ENCODE measurements around the gene KIDINS220. TPM values are rescaled to one million over a fixed set of nuclear protein-coding genes. Genes with fewer than 3 reads are reported as not detected.

KIDINS220 gene
- total RNA-seq, 1 donor from 2014 or later, result 96.7 TPM

GRCh38 chr2:8679567-8679826 lies 157.9 kb downstream of the KIDINS220 start:
- peaks cover 29% of the 10 kb centered on the region for H3K4me1 Mint-ChIP-seq (ENCODE audit: low read depth)
- H3K27ac Mint-ChIP-seq, result peak overlapping the region; percentile 97
- H3K9me3 Mint-ChIP-seq (ENCODE audit: low read depth), result peaks cover 2% of the 10 kb centered on the region
- TF ChIP-seq, protein P1, sequence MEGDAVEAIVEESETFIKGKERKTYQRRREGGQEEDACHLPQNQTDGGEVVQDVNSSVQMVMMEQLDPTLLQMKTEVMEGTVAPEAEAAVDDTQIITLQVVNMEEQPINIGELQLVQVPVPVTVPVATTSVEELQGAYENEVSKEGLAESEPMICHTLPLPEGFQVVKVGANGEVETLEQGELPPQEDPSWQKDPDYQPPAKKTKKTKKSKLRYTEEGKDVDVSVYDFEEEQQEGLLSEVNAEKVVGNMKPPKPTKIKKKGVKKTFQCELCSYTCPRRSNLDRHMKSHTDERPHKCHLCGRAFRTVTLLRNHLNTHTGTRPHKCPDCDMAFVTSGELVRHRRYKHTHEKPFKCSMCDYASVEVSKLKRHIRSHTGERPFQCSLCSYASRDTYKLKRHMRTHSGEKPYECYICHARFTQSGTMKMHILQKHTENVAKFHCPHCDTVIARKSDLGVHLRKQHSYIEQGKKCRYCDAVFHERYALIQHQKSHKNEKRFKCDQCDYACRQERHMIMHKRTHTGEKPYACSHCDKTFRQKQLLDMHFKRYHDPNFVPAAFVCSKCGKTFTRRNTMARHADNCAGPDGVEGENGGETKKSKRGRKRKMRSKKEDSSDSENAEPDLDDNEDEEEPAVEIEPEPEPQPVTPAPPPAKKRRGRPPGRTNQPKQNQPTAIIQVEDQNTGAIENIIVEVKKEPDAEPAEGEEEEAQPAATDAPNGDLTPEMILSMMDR (IDR thresholded peaks at IDR 0.05; ENCODE audit: unreplicated experiment), result no peak
- peaks cover 20% of the 10 kb centered on the region for H3K36me3 Mint-ChIP-seq (ENCODE audit: insufficient read depth)
- no peak for DNase-seq (ENCODE audit: low spot score, unreplicated experiment)
- H3K27me3 Mint-ChIP-seq, result no peaks in the 10 kb centered on the region
- peak overlapping the region; percentile 70 for H3K4me3 Mint-ChIP-seq (ENCODE audit: low read depth)

Other genes starting within 250 kb of the KIDINS220 start
- gene ID2, start 155.6 kb downstream of the KIDINS220 start, total RNA-seq, result 292 and 304 TPM in 2 replicates
- 49.8 and 58.9 TPM in 2 replicates for gene MBOAT2, start 166.1 kb upstream of the KIDINS220 start, total RNA-seq